HG03135 (cell line): ENCODE measurements around the gene KCNJ10.
"Not testable (repeated sequence)": the region's sequence is repeated elsewhere in the genome, so short reads cannot be mapped to it uniquely, and the experiment has no call there.

Source experiments
- ATAC-seq: cut with Tn5 transposase; IDR thresholded peaks from one replicate; pipeline ENCODE4 v1.9.1; 2021; ENCODE audit warnings: mild to moderate bottlenecking, moderate library complexity; ENCODE audit not compliant: unreplicated experiment

Gene KCNJ10

DNA sequence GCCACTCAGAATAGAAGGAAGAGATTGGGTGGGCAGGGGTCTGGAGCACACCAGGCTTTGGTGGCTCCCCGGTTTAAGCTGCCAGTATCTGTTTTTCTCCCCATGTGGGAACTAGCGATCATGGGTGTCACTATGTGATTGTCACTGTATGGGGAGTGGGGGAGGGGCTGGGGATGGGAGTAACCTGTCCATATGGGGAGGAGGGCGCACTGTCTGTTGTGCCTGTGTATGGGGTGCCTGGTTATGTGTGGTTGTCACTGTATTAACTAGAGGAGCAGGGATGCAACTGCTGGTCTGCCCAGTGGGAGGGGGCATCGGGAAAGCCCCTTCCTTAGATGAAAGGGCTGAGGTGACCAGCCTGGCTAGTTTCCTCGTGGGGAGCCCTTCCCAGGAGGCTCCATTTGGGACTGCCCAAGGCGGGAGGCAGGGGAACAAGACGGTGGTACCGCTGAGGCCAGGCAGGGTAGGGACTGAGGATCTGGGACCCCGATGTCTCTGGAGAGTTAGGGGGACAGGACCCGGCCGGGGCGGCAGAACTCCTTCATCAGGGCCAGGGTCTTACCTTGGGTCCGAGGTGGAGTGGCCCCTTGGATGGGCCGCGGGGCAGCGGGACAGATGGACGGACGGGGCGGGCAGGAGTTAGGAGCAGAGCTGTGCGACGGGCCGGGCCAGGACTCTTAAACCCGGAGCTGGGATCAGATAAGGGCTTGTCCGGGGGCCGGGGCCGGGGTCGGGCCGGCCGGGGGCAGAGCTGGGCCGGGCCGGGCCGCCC is at the start of gene KCNJ10:
Gene KCNJ10, minus strand, starts transcription at position 701 of the 772 bp plus-strand sequence. CDS start 27,628 bp downstream, outside the sequence.
- no peak for ATAC-seq

DNA sequence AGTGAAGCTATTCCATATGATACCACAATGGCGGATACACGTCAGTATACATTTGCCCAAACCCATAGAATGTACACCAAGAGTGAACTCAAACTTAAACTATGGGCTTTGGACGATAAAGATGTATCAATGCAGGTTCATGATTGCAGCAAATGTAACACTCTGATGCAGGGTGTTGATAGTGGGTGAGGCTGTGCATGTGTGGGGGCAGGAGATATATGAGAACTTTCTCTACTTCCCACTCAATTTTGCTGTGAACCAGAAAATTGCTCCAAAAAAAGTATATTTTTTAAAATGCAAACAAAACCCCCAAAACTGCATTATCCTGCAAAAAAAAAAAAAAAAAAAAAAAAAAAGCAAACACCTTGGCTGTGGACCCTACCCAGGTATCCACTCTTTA is 49.0 kb upstream of the KCNJ10 start:
- ATAC-seq = no peak

- ATAC-seq = no peak
These were observed 47.8 kb upstream of the KCNJ10 start for GRCh38 chr1:160117709-160118183.

DNA sequence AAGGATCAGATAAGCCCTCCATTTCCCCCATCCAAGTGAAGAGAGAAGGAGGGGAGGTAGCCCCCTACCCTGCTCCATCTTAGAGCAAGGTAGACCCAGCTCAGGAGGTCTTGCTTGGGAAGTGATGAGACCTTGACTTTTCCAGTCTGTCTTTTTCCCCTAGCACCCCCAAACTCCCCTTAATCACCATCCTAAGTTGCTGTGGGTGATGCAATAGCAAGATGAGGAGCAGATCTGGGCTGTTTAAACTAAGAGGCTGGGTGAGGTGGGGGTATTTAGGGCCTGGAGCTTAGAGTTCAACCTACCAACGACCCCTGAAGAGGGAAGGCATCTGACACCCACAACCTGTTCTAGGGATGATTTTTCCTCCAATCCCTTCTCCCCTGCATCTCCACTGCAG is 47.3 kb upstream of the KCNJ10 start:
- ATAC-seq = no peak

DNA sequence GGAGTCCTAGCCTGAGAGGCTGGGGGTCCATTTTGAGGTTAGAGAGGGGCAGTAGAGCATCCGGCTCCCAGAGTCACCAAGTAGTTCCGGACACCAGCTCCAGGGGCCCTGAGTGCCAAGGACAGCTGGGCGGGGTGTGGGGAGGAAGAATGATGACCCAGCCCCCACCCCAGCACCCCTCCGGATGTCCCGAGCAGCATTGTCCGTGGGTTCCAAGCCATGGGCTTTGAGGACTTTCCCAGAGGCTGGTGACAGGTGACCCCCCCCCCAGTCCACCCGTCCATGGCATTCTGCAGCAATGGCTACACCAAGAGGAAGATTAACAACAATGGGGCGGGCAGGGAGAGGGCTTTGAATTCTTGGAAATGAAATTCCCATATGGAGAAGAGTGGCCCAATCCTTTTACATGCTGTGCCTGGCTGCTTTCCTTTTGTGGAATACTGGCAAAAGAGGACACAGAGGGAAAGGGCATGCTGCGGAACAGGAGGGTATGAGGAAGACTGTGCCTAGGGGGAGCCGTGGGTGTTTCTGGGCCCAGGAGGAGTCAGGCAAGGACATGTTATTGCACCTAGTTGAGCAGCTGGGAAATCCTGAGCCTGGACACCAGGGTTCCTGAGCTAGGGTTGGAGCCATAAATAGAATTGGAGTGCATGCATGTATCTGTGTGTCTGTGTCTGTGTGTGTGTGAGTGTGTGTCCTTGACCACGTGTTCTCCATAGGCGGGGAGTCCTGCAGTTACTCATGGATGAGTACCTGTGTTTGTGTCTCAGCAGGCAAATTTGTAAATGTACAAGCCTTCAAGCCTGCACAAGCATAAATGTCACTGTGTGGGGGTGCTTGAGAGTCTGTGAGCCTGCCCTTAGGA is 46.6 kb upstream of the KCNJ10 start:
- no peak for ATAC-seq

DNA sequence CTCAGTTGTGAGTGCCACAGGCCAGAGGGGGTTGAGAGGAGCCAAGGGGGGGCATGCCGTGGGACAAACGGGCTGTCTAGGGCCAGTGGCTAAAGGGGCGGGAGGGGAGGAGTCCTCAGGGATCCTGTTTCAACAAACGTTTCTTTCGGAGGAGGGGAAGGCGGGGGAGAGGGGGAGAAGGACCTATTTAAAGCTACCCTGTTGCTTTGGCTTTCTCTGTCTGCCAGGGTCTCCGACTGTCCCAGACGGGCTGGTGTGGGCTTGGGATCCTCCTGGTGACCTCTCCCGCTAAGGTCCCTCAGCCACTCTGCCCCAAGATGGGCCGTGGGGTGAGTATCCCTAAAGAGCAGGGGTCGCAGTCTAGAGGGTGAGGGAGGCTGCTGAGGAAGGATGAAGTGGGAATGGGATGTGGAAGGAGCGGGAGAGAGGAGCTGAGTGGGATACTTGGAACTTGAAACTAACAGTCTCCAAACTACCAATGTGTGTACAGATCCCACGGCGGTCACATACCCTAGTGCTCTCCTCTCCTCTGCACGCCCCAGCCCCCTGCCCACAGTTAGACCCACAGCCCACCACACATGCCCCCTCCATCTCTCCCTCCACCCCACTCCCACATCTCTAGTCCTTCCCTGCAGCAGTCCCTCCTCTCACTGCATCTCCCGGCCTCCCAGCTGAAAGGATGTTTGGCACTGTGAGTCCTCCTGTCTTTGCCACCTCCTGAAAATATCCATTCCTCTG is 45.8 kb upstream of the KCNJ10 start, which contains the start of gene ATP1A2:
Gene ATP1A2, plus strand, starts transcription at position 215 of the 738 bp plus-strand sequence. Its CDS starts 103 bp downstream, at position 318.
- no peak for ATAC-seq

DNA sequence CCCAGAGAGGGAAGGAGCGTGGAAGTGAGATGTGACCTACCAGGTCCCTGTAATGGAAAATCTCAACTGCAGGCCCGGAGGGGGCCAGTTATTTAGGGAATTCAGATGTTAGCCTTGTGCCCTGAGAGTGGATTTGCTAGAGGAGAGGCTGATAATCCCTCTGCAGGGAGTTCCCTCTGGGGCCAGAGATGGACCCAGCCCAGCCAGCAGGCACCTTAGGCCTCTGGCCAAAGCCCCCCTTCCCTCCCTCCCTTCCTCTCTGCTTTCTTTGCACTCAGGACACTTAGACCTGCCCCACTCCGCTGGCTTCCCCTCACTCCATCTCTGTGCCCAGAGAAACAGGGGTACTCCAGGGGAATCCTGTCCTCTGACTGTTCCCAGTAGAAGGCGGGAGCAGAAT is 44.1 kb upstream of the KCNJ10 start:
- no peak for ATAC-seq

DNA sequence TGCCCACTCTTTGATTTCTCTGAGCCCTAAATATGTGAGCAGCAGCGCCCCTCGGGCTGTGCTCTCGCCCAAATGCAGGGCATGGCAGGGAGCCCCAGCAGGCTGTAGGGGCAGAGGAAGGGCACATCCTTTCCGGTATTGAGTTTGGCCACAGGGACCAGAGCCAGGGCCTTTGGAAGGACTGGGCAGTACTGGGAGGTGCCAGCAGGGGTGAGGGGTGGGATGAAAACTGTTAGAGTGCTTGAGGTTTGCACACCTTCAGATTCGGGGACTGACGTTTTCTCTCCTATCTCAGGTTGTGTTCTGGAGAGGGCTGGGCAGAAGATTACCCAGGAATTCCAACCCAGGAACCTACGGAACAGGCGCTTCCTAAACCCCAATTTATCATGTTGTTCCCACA is 43.4 kb upstream of the KCNJ10 start:
- no peak for ATAC-seq

DNA sequence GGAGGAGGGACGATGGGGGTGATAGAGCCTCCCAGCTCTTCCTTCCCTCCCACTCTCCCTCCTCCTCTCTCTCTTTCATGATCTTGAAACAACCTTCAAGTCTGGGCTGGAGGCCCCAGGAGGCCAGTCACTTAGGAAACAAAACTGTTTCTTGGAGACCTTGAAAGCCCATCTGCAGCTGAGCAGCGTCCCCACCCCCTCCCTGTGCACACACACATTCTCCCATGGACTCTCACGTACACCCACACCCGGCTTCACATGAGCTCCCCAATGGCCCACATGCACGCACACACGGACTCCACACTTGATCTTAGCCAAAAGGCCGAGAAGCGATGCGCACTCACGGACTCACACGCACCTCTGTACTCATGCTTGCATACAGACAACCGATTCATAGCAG is 42.4 kb upstream of the KCNJ10 start:
- no peak for ATAC-seq

DNA sequence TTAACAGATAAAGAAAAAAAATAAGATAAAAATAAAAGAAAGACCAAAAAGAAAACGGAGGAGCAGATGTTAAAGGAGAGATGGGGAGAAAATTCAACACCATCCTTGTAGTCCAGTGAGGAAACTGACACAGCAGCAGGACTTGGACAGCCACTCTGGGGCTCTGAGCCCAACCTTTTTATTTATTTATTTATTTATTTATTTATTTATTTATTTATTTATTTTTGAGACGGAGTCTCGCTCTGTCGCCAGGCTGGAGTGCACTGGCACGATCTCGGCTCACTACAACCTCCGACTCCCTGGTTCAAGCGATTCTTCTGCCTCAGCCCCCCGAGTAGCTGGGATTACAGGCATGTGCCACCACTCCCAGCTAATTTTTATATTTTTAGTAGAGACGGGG is 41.5 kb upstream of the KCNJ10 start:
- ATAC-seq = not testable (repeated sequence)

- no peak for ATAC-seq
These were observed 39.7 kb upstream of the KCNJ10 start for GRCh38 chr1:160109686-160110085.

GRCh38 chr1:160108888-160109662 is 39.1 kb upstream of the KCNJ10 start:
- ATAC-seq = no peak

- ATAC-seq = no peak
These were observed 37.6 kb upstream of the KCNJ10 start for GRCh38 chr1:160107512-160107911.

- ATAC-seq = no peak
These were observed 35.2 kb upstream of the KCNJ10 start for GRCh38 chr1:160105155-160105554.

DNA sequence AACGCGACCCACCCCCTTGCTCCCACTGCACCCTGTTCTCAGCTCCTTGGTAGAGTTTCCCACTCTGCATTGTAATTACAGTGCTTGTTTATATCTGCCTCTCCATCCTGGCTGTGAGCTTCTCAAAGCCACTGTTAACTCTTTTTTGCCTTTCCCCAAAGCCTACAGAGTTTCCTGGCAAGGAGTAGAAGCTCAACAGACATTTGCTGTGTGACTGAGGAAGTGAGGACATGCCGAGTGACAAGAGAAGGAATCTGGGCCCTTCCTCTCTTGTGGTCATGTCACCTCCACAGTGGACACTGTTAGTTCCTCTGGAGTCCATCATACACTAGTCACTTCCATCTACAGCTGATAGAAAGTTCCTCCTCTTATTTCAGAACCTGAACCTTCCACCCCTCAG is 34.5 kb upstream of the KCNJ10 start:
- ATAC-seq = no peak

GRCh38 chr1:160103658-160104408 is 33.9 kb upstream of the KCNJ10 start:
- ATAC-seq = no peak

GRCh38 chr1:160101717-160102522 is 32.0 kb upstream of the KCNJ10 start:
- ATAC-seq = no peak

DNA sequence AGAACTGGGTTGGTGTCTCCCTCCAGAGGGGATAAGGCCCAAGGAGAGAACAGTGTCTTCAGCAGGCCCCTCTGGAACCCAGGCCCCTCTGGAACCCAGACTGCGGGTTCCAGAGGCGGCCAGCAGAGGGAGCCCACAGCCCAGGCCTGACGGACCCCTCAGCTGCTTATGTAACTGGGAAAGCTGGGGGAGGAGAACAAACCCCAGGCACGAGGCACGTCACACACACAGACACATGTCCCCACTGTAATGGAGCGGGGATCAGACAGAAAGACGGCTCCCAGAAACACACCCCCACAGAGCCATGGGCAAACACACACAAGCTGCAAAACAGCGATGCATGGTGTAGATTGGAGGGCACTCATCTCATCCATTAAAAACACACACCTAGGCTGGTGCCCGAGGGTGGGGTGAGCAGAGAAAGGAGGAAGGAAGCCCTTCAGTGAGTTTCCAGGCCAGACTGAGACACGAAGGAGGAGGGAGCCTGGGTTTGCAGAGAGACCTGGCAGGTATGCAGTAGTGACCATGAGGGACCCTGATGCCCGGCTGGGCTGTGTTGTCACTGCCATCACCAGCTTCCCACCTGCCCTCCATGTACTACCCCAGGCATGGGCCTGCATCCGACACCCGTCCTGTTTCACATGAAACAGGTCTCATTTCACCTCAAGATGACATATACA is 31.2 kb upstream of the KCNJ10 start:
- ATAC-seq = no peak
